ENCODE data around the gene ACTA2. TPM values are rescaled to one million over a fixed set of nuclear protein-coding genes. Genes with fewer than 3 reads are reported as not detected.

ACTA2 gene
- total RNA-seq, 4 donors from 2014 or later = 340 to 708 (median 458) TPM

- no peak for DNase-seq (ENCODE audit: low spot score in 2 of 2)
- 73 to 76% methylated on average over 1 of the region's 1 CpG for WGBS, 2 donors
- H3K9me3 ChIP-seq = no peaks in the 10 kb centered on the region
- H3K27me3 ChIP-seq = no peaks in the 10 kb centered on the region
- no peak overlapping the region for H3K4me3 ChIP-seq
- H3K4me1 ChIP-seq = no peaks in the 10 kb centered on the region
- no peak overlapping the region for H3K27ac ChIP-seq
- peaks cover 0 to 4% (median 0%) of the 10 kb centered on the region in 3 donors for H3K36me3 ChIP-seq
- TF ChIP-seq POLR2A (IDR thresholded peaks at IDR 0.05) (no peak), EP300 (IDR thresholded peaks at IDR 0.05) (no peak), CTCF (IDR thresholded peaks at IDR 0.05) (no peak)
Observed at GRCh38 chr10:88906921-88907320, 45.7 kb downstream of the ACTA2 start.

- H3K4me1 ChIP-seq = peaks cover 0 to 15% (median 2%) of the 10 kb centered on the region in 4 donors
- TF ChIP-seq CTCF (IDR thresholded peaks at IDR 0.05) = no peak
- no peak for TF ChIP-seq POLR2A (IDR thresholded peaks at IDR 0.05)
- TF ChIP-seq EP300 (IDR thresholded peaks at IDR 0.05) = no peak
- no peaks in the 10 kb centered on the region for H3K9me3 ChIP-seq
- no peak for DNase-seq (ENCODE audit: low spot score in 2 of 2)
- no peaks in the 10 kb centered on the region for H3K27me3 ChIP-seq
- peaks cover 0 to 4% (median 0%) of the 10 kb centered on the region in 3 donors for H3K36me3 ChIP-seq
- H3K4me3 ChIP-seq = no peak overlapping the region
- no peak overlapping the region for H3K27ac ChIP-seq
- 72 to 79% methylated on average over 3 of the region's 3 CpGs for WGBS, 2 donors
Observed at GRCh38 chr10:88903715-88904114, 48.9 kb downstream of the ACTA2 start.

GRCh38 chr10:88901984-88902789, 50.4 kb downstream of the ACTA2 start:
- no peaks in the 10 kb centered on the region for H3K9me3 ChIP-seq
- DNase-seq (ENCODE audit: low spot score in 2 of 2) = no peak
- 90 to 92% methylated on average over 11 of the region's 11 CpGs for WGBS, 2 donors
- peaks cover 0 to 4% (median 0%) of the 10 kb centered on the region in 3 donors for H3K36me3 ChIP-seq
- no peaks in the 10 kb centered on the region for H3K27me3 ChIP-seq
- no peak for TF ChIP-seq EP300 (IDR thresholded peaks at IDR 0.05)
- TF ChIP-seq CTCF (IDR thresholded peaks at IDR 0.05) = no peak
- no peak for TF ChIP-seq POLR2A (IDR thresholded peaks at IDR 0.05)
- H3K4me3 ChIP-seq = no peak overlapping the region
- peaks cover 0 to 22% (median 9%) of the 10 kb centered on the region in 4 donors for H3K4me1 ChIP-seq
- peak overlapping the region in 1 of 4 donors; percentile 22 for H3K27ac ChIP-seq

GRCh38 chr10:88901206-88901983, 51.2 kb downstream of the ACTA2 start:
- H3K27ac ChIP-seq = peak overlapping the region in 1 of 4 donors; percentile 51
- H3K36me3 ChIP-seq = peaks cover 0 to 4% (median 0%) of the 10 kb centered on the region in 3 donors
- no peaks in the 10 kb centered on the region for H3K9me3 ChIP-seq
- WGBS, 2 donors = 82 to 91% methylated on average over 1 of the region's 1 CpG
- H3K27me3 ChIP-seq = no peaks in the 10 kb centered on the region
- DNase-seq (ENCODE audit: low spot score in 2 of 2) = no peak
- H3K4me1 ChIP-seq = peaks cover 0 to 30% (median 15%) of the 10 kb centered on the region in 4 donors
- no peak overlapping the region for H3K4me3 ChIP-seq
- TF ChIP-seq CTCF (IDR thresholded peaks at IDR 0.05) (no peak), EP300 (IDR thresholded peaks at IDR 0.05) (no peak), POLR2A (IDR thresholded peaks at IDR 0.05) (no peak)

- TF ChIP-seq POLR2A (IDR thresholded peaks at IDR 0.05) = no peak
- no peak for TF ChIP-seq EP300 (IDR thresholded peaks at IDR 0.05)
- no peak for TF ChIP-seq CTCF (IDR thresholded peaks at IDR 0.05)
- Histone ChIP-seq H3K4me3 (no peak overlapping the region), H3K27ac (peak overlapping the region in 1 of 4 donors; percentile 51), H3K9me3 (no peaks in the 10 kb centered on the region), H3K36me3 (peaks cover 0 to 4% (median 0%) of the 10 kb centered on the region in 3 donors), H3K4me1 (peaks cover 0 to 33% (median 17%) of the 10 kb centered on the region in 4 donors), H3K27me3 (no peaks in the 10 kb centered on the region)
- 47 to 60% methylated on average over 2 of the region's 2 CpGs for WGBS, 2 donors
- no peak for DNase-seq (ENCODE audit: low spot score in 2 of 2)
Observed at GRCh38 chr10:88899886-88900285, 52.7 kb downstream of the ACTA2 start.

Measured in tibial nerve (tissue), 4 donors.